SK-N-SH treated with all-trans-retinoic acid at 6 μM for 48 hours (cell line): ENCODE data around the gene ATP6V0E2.

ENCODE experiments used
- CSDC2 ChIP-seq: fragments of 250-450 bp; sonication (Bioruptor Pico); IDR thresholded peaks from 2 replicates; pipeline ENCODE4 v1.5.0; 2020; ENCODE audit warnings: mild to moderate bottlenecking, moderate library complexity
- POU6F1 ChIP-seq: fragments of 250-450 bp; sonication (Bioruptor Pico); IDR thresholded peaks from 2 replicates; pipeline ENCODE4 v1.8.0; 2021; ENCODE audit warnings: low read depth, mild to moderate bottlenecking, moderate library complexity, borderline replicate concordance
- ZNF565 ChIP-seq: fragments of 450-650 bp; formaldehyde crosslinking; conservative IDR thresholded peaks from 2 replicates; pipeline ENCODE4 v1.5.0; 2020; ENCODE audit warnings: low read depth, mild to moderate bottlenecking, moderate library complexity
- TF ChIP-seq, protein P1 (sequence below): fragments of 250-450 bp; sonication (Bioruptor Pico); IDR thresholded peaks from 2 replicates; pipeline ENCODE4 v1.5.1; 2020; ENCODE audit warnings: low read depth, mild to moderate bottlenecking, moderate library complexity

DNA sequence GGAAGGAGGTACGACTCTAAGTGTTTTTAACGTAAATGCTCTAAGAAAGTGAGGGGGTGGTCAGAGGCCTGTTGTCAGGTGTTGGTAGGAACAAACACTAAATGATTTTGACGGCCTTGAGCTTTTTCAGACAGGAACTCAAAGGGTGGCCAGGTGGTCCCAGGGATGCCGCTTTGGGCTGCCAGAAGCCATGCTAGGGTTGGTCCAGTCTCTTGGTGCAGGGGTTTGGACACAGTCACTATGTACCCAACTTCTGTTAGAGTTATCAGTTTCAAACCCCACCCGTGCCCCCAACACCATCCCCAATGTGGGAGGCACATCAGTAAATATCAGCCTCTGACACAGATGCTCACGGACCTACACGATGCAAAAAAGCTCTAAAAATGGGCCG, 9.3 kb downstream of the ATP6V0E2 start:
- TF ChIP-seq, protein P1, sequence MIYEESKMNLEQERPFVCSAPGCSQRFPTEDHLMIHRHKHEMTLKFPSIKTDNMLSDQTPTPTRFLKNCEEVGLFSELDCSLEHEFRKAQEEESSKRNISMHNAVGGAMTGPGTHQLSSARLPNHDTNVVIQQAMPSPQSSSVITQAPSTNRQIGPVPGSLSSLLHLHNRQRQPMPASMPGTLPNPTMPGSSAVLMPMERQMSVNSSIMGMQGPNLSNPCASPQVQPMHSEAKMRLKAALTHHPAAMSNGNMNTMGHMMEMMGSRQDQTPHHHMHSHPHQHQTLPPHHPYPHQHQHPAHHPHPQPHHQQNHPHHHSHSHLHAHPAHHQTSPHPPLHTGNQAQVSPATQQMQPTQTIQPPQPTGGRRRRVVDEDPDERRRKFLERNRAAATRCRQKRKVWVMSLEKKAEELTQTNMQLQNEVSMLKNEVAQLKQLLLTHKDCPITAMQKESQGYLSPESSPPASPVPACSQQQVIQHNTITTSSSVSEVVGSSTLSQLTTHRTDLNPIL (CRISPR knock-in tag) = no peak
- no peak for TF ChIP-seq ZNF565 (CRISPR knock-in tag)
- no peak for TF ChIP-seq POU6F1
- TF ChIP-seq CSDC2 (CRISPR knock-in tag) = no peak
